Heart left ventricle (tissue), 13 donors: ENCODE data around the gene WBP2.
"Not testable (repeated sequence)": the region's sequence is repeated elsewhere in the genome, so short reads cannot be mapped to it uniquely, and the experiment has no call there.

ENCODE experiments used
- CTCF ChIP-seq, 12 donors: fragments of 200-600 bp; sonication (generic) in 4 of 12; IDR thresholded peaks; one replicate each; pipeline versions ENCODE4 v1.5.0 to v1.8.0; 2018 to 2022; ENCODE audit warnings: antibody characterized with exemption in 12 of 12, mild to moderate bottlenecking in 5 of 12
- POLR2A ChIP-seq, 2 donors: fragments of 450-650 bp; IDR thresholded peaks; one replicate each; pipeline ENCODE4 v1.6.1; 2017; ENCODE audit warnings: antibody characterized with exemption in 2 of 2, mild to moderate bottlenecking in 2 of 2, moderate library complexity in 2 of 2
- donor health status: ischemic (EF 13 %, LVEDD 7.1; RV severe dilation, severe dysfunction).
- donor health status: DM: no; HTN: yes; CAD: no.
- donor health status: DM: no; HTN: no; CAD: no.
- donor health status: ischemic (EF 25% LVEDD 6.9; RV normal size, moderate dysfunction).
- donor health status: ischemic (EF 25% LVEDD 5.7; RV mildly dilated, moderate dysfunction).
- donor health status: ischemic (EF 35%, LVEDD 5.7; RV mildly dilated, moderate dysfunction).
- donor health status: nonischemic (EF 11% LVEDD 7.7; RV severe dilation, severe dysfunction).
- donor health status: DM: yes; HTN: yes; CAD: no.
- donor health status: PGD.
- donor health status: ischemic (EF 29% LVEDD 5.4; RV normal size, mild dysfunction).
- donor health status: nonischemic (EF 23%, LVEDD 6.1; RV moderate dilation, normal function).

- TF ChIP-seq CTCF, POLR2A (IDR thresholded peaks at IDR 0.05): not testable (repeated sequence)
Measured at GRCh38 chr17:75810756-75811155, 44.4 kb downstream of the WBP2 start.
